GM19043 (cell line): Measurements from ENCODE around the gene TLE4.
"Not testable (repeated sequence)": the region's sequence is repeated elsewhere in the genome, so short reads cannot be mapped to it uniquely, and the experiment has no call there.

Experiments
- ATAC-seq: cut with Tn5 transposase; IDR thresholded peaks from one replicate; pipeline ENCODE4 v1.9.1; 2021; ENCODE audit warnings: low read depth; ENCODE audit not compliant: unreplicated experiment

TLE4 gene

GRCh38 chr9:79630521-79631403 is 59.0 kb downstream of the TLE4 start:
- peak; percentile 63 for ATAC-seq

- no peak for ATAC-seq
Observed at GRCh38 chr9:79632060-79632459, 60.3 kb downstream of the TLE4 start.

GRCh38 chr9:79632705-79633104 is 60.9 kb downstream of the TLE4 start:
- ATAC-seq: no peak

- ATAC-seq: no peak
Observed at GRCh38 chr9:79633558-79633957, 61.8 kb downstream of the TLE4 start.

GRCh38 chr9:79637177-79637925 is 65.6 kb downstream of the TLE4 start:
- ATAC-seq: peak; percentile 61

GRCh38 chr9:79638806-79639205 is 67.0 kb downstream of the TLE4 start:
- ATAC-seq: no peak

GRCh38 chr9:79639354-79639753 is 67.6 kb downstream of the TLE4 start:
- no peak for ATAC-seq

GRCh38 chr9:79640067-79640466 is 68.3 kb downstream of the TLE4 start:
- not testable (repeated sequence) for ATAC-seq

GRCh38 chr9:79641070-79641469 is 69.3 kb downstream of the TLE4 start:
- ATAC-seq: no peak

- ATAC-seq: no peak
Observed at GRCh38 chr9:79642671-79643070, 70.9 kb downstream of the TLE4 start.

- ATAC-seq: no peak
Observed at GRCh38 chr9:79644048-79644447, 72.3 kb downstream of the TLE4 start.

GRCh38 chr9:79644601-79645000 is 72.8 kb downstream of the TLE4 start:
- ATAC-seq: no peak

GRCh38 chr9:79645110-79645509 is 73.3 kb downstream of the TLE4 start:
- ATAC-seq: no peak

GRCh38 chr9:79646096-79646495 is 74.3 kb downstream of the TLE4 start:
- ATAC-seq: no peak

GRCh38 chr9:79651251-79651795 is 79.6 kb downstream of the TLE4 start:
- no peak for ATAC-seq

GRCh38 chr9:79652598-79652997 is 80.8 kb downstream of the TLE4 start:
- ATAC-seq: no peak

GRCh38 chr9:79654591-79655382 is 83.0 kb downstream of the TLE4 start:
- ATAC-seq: not testable (repeated sequence)

GRCh38 chr9:79655551-79655950 is 83.8 kb downstream of the TLE4 start:
- ATAC-seq: no peak

GRCh38 chr9:79656169-79656568 is 84.4 kb downstream of the TLE4 start:
- ATAC-seq: no peak

GRCh38 chr9:79657891-79658290 is 86.1 kb downstream of the TLE4 start:
- ATAC-seq: no peak

GRCh38 chr9:79658926-79659325 is 87.2 kb downstream of the TLE4 start:
- ATAC-seq: no peak
